ENCODE results near the gene IL9R.
"Not testable (repeated sequence)": the region's sequence is repeated elsewhere in the genome, so short reads cannot be mapped to it uniquely, and the experiment has no call there.

Gene IL9R

DNA sequence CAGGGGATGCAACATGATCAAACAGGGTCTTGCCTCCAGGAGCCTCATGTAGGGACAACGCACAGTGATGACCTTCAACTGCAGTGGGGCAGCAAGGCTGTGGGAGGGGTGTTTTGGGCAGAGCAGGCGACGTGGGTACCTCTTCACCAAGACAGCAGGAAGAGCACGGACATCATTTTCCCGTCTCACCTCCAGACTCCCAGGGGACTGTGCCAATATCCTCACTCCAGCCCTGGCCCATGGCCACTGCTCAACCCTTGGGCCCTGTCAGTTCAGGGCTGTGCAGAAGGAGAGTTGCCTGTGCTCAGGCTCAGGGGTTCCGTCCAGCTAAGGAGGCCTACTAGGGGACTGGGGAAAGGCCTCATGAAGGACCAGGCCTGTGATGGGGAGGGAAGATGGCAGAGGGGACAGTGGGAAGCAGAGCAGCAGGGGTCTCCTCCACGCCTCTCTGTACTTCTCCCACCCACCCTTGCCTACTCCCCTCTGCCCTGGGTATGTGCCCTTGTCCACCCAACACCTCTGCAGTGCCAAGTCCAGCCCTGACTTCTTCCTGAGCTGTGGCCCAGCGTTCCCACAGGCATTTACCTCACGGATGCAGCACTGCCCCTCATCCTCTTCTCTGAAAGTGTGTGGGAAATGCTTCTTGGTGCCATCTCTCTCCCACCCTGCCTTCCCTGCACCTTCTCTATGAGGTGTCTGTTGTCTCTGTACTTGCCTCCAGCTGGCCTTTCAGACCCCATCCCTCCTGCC, 1.4 kb downstream of the IL9R start:
- in situ Hi-C loops (cut with MboI; ENCODE audit: low sequenced_read_pairs): no loop called here

- in situ Hi-C loops (cut with MboI; ENCODE audit: low sequenced_read_pairs): not testable (repeated sequence)
These were observed 2.3 kb downstream of the IL9R start for GRCh38 chrX:155999751-156000150.

- in situ Hi-C loops (cut with MboI; ENCODE audit: low sequenced_read_pairs): no loop called here
These were observed 2.9 kb downstream of the IL9R start for GRCh38 chrX:156000361-156000926.

DNA sequence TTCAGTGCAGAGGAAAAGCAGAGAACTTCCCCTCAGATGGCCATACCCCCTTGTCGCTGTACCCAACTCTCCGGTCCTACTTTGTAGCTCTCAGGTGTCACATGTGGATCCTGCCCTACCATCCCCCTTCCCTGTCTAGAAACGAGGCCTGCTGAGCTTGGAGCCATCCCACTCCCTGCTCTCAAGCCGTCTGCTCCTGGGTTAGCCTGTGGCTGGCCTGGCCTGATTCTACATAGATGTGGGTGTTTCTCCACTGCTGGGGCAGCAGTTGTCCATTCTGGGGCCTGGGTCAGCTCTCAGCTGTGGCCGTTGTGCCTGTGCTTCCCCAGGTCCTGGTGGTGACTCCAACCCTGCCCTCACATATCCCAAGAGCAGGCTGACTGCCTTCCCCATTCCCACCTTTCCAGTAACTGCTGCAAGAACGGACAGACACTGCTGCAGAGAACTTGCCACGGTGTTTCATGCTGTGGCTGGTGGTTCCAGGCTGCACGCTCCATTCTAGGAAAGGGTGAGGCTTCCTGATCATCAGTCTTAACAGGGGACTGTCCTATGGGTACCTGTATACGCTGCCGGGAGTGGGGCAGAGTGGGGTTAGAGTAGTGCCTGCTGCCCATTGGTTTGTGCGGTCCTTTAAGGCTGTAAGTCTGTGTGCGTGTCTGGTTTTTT, 3.6 kb downstream of the IL9R start:
- in situ Hi-C loops (cut with MboI; ENCODE audit: low sequenced_read_pairs): no loop called here

GRCh38 chrX:156001667-156002021, 4.1 kb downstream of the IL9R start:
- in situ Hi-C loops (cut with MboI; ENCODE audit: low sequenced_read_pairs): no loop called here

DNA sequence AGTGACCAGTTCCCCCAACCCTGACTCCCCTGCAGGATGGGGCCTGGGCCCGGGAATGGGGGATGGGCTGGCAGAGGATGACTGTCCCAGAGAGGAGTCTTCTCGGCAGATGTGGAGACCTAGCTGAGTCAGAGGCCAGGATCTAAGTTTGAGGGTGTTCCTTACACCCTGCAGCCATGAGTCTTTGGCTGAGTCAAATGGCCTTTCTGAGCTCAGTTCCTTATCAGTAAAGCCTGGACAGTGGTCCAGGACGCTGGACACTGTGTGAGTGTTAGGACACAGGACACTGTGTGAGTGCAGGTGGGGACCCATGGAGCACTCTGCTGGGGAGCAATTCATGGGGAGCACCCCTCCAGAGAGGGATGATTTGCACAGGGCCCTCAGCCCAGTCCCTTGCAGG, 5.0 kb downstream of the IL9R start:
- in situ Hi-C loops (cut with MboI; ENCODE audit: low sequenced_read_pairs): no loop called here

- in situ Hi-C loops (cut with MboI; ENCODE audit: low sequenced_read_pairs): no loop called here
These were observed 6.1 kb downstream of the IL9R start for GRCh38 chrX:156003486-156004185.

GRCh38 chrX:156004256-156004655, 6.8 kb downstream of the IL9R start:
- in situ Hi-C loops (cut with MboI; ENCODE audit: low sequenced_read_pairs): no loop called here

GRCh38 chrX:156004740-156005139, 7.2 kb downstream of the IL9R start:
- in situ Hi-C loops (cut with MboI; ENCODE audit: low sequenced_read_pairs): no loop called here

- in situ Hi-C loops (cut with MboI; ENCODE audit: low sequenced_read_pairs): no loop called here
These were observed 7.6 kb downstream of the IL9R start for GRCh38 chrX:156005144-156005543.

DNA sequence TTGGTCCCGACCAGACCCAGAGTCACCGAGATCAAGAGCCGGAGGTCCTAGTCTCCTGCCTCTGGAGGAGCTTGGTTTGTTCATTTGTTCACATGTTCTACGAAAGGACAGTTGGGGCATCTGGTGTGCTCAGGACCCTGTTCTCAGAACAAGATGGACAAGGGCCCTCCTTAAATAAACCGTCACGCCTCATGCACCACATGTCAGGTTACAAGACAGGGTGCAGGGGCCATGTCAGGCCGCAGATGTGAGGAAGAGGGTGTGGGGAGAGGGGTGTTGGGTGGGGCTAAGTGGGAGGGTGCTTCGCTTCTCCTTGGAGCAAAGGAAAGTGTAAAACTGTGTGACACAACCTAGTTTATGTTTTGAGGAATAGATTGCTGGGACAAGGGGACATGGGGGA, 9.0 kb downstream of the IL9R start:
- in situ Hi-C loops (cut with MboI; ENCODE audit: low sequenced_read_pairs): not testable (repeated sequence)

- in situ Hi-C loops (cut with MboI; ENCODE audit: low sequenced_read_pairs): not testable (repeated sequence)
These were observed 10.9 kb downstream of the IL9R start for GRCh38 chrX:156008379-156008778.

- in situ Hi-C loops (cut with MboI; ENCODE audit: low sequenced_read_pairs): no loop called here
These were observed 11.4 kb downstream of the IL9R start for GRCh38 chrX:156008915-156009314.

DNA sequence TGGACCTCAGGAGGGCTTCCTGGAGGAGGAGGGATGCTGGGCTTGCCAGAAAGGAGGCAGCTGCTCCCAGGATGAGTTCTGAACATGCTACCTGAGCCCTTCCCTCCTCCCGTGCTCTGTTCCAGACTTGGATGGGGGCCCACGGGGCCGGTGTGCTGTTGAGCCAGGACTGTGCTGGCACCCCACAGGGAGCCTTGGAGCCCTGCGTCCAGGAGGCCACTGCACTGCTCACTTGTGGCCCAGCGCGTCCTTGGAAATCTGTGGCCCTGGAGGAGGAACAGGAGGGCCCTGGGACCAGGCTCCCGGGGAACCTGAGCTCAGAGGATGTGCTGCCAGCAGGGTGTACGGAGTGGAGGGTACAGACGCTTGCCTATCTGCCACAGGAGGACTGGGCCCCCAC, 12.2 kb downstream of the IL9R start:
- in situ Hi-C loops (cut with MboI; ENCODE audit: low sequenced_read_pairs): not testable (repeated sequence)

DNA sequence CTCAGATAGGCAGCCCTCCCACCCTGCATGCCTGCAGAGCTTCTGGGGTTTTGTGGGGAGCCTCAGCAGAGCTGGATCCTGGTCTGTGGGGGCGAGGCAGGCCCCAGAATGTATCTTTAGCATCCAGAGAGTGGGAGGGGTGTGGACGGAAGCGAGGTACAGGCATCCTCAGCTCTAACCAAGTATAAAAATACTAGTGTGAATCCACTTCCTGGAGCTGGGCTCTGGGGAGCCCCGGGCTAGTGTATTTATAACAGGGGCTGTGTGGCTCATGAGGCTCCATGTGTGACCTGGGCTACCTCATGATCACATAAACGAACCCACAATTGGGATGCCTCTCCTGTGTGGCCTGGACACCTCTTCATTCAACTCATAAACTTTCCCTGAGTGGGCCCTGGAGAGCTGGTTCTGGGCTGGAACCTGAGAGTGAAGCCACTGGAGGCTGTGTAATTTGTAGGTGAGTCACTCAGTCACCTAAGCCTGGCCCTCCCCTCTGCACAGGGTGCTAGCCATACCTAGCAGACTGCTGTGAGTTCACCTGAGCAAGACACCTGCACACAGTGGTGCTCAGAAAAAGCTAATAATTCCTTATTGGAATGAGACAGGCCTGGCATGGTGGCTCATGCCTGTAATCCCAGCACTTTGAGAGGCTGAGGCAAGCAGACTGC, 15.9 kb downstream of the IL9R start:
- in situ Hi-C loops (cut with MboI; ENCODE audit: low sequenced_read_pairs): not testable (repeated sequence)

GRCh38 chrX:156019846-156020245, 22.4 kb downstream of the IL9R start:
- in situ Hi-C loops (cut with MboI; ENCODE audit: low sequenced_read_pairs): not testable (repeated sequence)

DNA sequence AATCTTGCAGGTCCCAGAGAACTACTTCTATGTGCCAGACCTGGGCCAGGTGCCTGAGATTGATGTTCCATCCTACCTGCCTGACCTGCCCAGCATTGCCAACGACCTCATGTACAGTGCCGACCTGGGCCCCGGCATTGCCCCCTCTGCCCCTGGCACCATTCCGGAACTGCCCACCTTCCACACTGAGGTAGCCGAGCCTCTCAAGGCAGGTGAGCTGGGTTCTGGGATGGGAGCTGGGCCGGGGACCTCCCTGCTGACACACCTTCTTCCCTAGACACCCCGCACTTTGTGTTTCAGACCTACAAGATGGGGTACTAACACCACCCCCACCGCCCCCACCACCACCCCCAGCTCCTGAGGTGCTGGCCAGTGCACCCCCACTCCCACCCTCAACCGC, 25.5 kb downstream of the IL9R start:
- in situ Hi-C loops (cut with MboI; ENCODE audit: low sequenced_read_pairs): not testable (repeated sequence)

GRCh38 chrX:156024949-156025492, 27.5 kb downstream of the IL9R start:
- in situ Hi-C loops (cut with MboI; ENCODE audit: low sequenced_read_pairs): not testable (repeated sequence)

GRCh38 chrX:156028653-156029237, 31.2 kb downstream of the IL9R start:
- in situ Hi-C loops (cut with MboI; ENCODE audit: low sequenced_read_pairs): not testable (repeated sequence)

DNA sequence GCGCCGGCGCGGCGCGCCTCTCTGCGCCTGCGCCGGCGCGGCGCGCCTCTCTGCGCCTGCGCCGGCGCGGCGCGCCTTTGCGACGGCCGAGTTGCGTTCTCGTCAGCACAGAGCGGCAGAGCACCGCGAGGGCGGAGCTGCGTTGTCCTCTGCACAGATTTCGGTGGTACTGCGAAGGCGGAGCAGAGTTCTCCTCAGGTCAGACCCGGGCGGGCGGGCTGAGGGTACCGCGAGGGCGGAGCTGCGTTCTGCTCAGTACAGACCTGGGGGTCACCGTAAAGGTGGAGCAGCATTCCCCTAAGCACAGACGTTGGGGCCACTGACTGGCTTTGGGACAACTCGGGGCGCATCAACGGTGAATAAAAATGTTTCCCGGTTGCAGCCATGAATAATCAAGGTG, 31.8 kb downstream of the IL9R start:
- in situ Hi-C loops (cut with MboI; ENCODE audit: low sequenced_read_pairs): not testable (repeated sequence)
